Stimulated activated CD8-positive, alpha-beta memory T cell treated with anti-CD3 and anti-CD28 coated beads, Interleukin-2, amount 100 ng/mL, for 1 hour (primary cell): ENCODE measurements around the gene VASP.
A peak's percentile ranks its signal among the peaks of the same experiment; 100 is the strongest.

Experiments
- DNase-seq, 2 donors: peaks; one replicate each; pipeline ENCODE4 v3.0.0-alpha.2; 2020; ENCODE audit warnings: low read depth in 2 of 2

VASP gene

GRCh38 chr19:45506989-45507871 is at the start of gene VASP:
Gene VASP (plus strand): TSS chr19:45507479. CDS start chr19:45507772, 293 bp downstream.
- DNase-seq = peak; percentile 84 to 89

GRCh38 chr19:45457776-45458175 is 49.5 kb upstream of the VASP start:
- no peak for DNase-seq

- DNase-seq = no peak
Observed at GRCh38 chr19:45460807-45461347, 46.4 kb upstream of the VASP start.

- no peak for DNase-seq
Observed at GRCh38 chr19:45462174-45462573, 45.1 kb upstream of the VASP start.

GRCh38 chr19:45463241-45463640 is 44.0 kb upstream of the VASP start:
- no peak for DNase-seq

GRCh38 chr19:45464274-45464673 is 43.0 kb upstream of the VASP start:
- no peak for DNase-seq

GRCh38 chr19:45464852-45465441 is 42.3 kb upstream of the VASP start:
- DNase-seq = no peak

- no peak for DNase-seq
Observed at GRCh38 chr19:45467115-45467455, 40.2 kb upstream of the VASP start.

- peak; percentile 92 to 94 for DNase-seq
Observed at GRCh38 chr19:45467456-45468158, 39.7 kb upstream of the VASP start, which contains the start of gene FOSB. Gene FOSB (plus strand): TSS chr19:45467996. CDS start chr19:45468587, 591 bp downstream.

GRCh38 chr19:45468159-45468651 is 39.1 kb upstream of the VASP start:
- peak in 1 of 2 donors; percentile 36 for DNase-seq

GRCh38 chr19:45468803-45469131 is 38.5 kb upstream of the VASP start:
- peak in 1 of 2 donors; percentile 28 for DNase-seq

GRCh38 chr19:45469132-45469944 is 37.9 kb upstream of the VASP start:
- peak; percentile 80 to 83 for DNase-seq

GRCh38 chr19:45469945-45470761 is 37.1 kb upstream of the VASP start:
- no peak for DNase-seq

- DNase-seq = no peak
Observed at GRCh38 chr19:45470762-45471081, 36.6 kb upstream of the VASP start.

- no peak for DNase-seq
Observed at GRCh38 chr19:45471111-45471930, 36.0 kb upstream of the VASP start.

- no peak for DNase-seq
Observed at GRCh38 chr19:45471931-45472562, 35.2 kb upstream of the VASP start.

- peak in 1 of 2 donors; percentile 33 for DNase-seq
Observed at GRCh38 chr19:45472563-45473366, 34.5 kb upstream of the VASP start.

GRCh38 chr19:45473367-45473681 is 34.0 kb upstream of the VASP start:
- DNase-seq = no peak
